Stimulated activated CD4-positive, alpha-beta T cell treated with anti-CD3 and anti-CD28 coated beads, Interleukin-15, amount 100 ng/mL, for 48 hours (primary cell): Measurements from ENCODE around the gene CELA2A.
A peak's percentile ranks its signal among the peaks of the same experiment; 100 is the strongest.
"Not testable (repeated sequence)": the region's sequence is repeated elsewhere in the genome, so short reads cannot be mapped to it uniquely, and the experiment has no call there.

ENCODE experiments used
- DNase-seq, 2 donors: peaks; one replicate each; pipeline ENCODE4 v3.0.0-alpha.2; 2020; ENCODE audit warnings: low read depth in 2 of 2

CELA2A gene

DNA sequence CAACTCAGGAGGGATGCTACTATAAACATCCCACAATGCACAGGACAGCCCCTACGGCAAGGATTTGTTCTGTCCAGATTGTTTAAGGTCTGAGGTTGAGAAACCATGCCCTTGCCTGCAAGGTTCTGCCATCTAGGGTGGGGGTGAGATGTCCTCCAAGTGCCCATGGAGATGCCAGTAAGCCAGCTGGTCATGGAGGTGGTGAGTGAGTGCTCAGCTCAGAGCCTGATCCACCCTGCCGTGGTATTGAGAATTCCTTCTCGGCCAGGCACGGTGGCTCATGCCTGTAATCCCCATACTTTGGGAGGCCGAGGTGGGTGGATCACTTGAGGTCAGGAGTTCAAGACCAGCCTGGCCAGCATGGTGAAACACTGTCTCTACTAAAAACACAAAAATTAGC lies 31.6 kb upstream of the CELA2A start:
- no peak for DNase-seq

DNA sequence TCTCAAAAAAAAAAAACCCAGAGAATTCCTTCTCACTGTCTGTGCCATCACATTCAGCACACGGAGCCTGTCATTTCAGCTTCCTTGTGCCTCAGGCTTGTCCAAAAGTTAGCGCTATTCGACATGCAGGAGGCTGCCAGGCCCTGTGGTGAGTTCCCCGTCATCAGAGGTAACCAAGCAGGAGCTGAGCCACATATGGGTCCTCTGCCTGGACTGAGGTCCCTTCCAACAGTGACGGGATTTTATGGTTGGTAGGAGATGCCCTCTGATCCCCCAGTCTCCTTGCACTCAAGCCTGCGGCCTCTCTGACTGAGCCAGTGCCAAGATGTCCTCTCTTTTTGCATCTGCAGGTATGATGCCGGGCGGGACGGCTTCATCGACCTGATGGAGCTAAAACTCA lies 31.0 kb upstream of the CELA2A start:
- DNase-seq, result no peak

DNA sequence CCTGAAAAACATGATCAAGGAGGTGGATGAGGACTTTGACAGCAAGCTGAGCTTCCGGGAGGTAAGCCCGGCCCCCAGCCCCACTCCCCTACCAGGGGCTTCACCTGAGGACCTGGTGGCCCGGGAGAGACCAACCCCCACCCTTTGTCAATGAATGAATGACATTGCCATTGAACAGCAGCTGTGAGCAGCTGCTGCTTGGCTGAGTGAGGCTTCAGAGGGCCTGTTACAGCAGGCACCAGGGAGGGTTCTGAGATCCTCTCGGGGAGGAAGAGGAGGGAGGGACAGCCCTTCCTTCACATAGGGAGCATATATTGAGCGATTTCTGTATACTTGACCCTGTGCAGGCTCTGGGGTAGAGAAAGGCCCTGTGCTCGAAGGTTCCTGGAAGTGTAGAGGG lies 30.6 kb upstream of the CELA2A start:
- DNase-seq, result no peak

DNA sequence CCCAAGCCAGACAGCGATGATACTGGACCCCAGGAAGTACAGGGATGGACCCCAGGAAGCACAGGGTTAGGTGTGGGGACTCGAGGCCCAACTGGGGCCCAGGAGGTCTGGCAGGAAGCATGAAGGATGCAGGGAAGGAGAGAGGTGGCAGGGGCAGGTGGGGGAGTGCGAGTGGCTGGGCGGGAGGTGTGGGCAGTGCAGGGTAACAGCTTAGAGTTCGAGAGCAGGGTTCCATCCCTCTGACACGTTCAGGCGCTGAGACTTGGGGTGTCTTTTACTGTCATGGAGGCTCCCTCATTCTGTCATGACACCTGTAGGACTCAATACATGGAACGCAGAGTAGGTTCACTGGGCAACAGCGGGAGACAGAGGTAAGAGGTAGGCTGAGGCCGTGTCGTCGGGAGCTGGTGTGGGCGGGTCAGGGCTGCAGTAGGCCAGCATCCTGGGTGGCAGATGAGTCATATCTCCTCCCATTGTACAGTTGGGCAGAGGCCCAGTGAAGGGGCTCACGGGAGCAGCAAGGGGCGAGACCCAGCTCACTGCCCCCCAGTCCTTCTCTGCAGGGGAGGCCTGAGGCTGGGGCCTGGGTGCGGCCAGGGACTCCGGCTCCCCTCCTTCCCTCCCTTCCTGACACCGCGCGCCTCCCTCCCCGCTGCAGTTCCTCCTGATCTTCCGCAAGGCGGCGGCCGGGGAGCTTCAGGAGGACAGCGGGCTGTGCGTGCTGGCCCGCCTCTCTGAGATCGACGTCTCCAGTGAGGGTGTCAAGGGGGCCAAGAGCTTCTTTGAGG lies 29.8 kb upstream of the CELA2A start:
- DNase-seq, result no peak

DNA sequence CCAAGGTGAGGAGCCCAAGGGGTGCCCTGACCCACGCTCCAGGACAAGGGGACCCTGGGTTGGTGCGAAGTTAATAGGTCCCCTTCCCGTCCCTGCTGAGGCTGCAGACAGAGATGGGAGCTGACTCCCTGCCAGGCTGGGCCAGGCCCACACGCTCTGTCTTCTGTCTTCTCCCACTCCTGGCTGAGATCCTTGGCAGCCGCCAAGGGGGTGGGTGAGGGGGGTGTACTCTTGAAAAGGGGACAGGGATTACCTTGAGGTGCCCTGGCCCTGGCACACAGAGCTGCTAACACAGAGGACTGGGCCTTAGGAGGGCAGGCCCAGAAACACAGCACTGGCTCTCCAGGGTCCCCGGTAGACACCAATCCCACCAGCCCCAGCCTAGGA lies 29.3 kb upstream of the CELA2A start:
- no peak for DNase-seq

DNA sequence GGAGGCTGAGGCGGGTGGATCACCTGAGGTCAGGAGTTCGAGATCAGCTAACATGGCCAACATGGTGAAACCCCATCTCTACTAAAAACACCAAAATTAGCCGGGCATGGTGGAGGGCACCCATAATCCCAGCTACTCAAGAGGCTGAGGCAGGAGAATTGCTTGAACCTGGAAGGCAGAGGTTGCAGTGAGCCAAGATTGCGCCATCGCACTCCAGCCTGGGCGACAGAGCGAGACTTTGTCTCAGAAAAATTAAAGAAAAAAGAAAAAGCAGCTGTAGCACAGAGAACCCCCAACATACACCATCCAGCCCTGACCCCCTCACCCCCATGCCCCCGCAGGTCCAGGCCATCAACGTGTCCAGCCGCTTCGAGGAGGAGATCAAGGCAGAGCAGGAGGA lies 28.3 kb upstream of the CELA2A start:
- not testable (repeated sequence) for DNase-seq

DNA sequence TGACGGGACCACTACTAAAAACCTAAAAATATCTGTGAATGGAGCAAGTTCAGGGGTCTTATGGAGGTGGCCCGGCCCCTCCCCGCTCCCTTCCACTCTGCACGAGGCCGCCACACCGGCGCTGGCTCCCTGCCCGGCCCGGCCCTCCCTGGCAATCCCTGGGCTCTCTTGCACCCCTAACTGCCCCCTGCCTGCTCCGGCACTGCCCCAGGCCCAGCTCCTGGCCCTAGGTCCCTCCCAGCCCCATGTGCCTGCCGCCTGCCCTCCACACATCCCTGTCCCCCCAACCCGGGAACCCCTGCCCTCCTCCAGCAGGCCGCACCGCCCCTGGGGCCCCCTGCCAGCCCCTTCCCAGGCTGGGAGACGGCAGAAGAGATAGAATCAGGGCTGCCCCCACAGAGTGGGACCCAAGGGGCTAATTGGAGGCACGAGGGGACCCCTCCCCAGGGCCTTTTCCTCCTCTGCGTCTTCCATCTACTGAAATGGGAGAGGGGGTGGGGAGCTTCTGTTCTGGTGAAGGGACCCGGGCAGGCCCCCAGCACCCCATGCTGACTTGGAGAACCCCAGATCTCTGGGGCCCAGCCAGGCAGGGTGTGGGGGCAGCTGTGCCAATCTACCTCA lies 27.6 kb upstream of the CELA2A start:
- DNase-seq, result no peak

DNA sequence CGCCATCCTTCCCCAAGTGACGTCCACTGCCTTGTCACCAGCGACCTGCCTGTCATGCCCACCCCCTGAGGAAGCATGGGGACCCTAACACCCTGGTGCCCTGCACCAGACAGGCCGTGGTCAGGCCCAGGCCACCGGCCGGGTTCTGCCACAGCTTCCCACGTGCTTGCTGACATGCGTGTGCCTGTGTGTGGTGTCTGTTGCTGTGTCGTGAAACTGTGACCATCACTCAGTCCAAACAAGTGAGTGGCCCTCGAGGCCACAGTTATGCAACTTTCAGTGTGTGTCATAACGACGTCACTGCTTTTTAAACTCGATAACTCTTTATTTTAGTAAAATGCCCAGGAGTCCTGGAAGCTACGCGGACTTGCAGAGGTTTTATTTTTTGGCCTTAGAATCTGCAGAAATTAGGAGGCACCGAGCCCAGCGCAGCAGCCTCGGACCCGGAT lies 26.8 kb upstream of the CELA2A start:
- no peak for DNase-seq

DNA sequence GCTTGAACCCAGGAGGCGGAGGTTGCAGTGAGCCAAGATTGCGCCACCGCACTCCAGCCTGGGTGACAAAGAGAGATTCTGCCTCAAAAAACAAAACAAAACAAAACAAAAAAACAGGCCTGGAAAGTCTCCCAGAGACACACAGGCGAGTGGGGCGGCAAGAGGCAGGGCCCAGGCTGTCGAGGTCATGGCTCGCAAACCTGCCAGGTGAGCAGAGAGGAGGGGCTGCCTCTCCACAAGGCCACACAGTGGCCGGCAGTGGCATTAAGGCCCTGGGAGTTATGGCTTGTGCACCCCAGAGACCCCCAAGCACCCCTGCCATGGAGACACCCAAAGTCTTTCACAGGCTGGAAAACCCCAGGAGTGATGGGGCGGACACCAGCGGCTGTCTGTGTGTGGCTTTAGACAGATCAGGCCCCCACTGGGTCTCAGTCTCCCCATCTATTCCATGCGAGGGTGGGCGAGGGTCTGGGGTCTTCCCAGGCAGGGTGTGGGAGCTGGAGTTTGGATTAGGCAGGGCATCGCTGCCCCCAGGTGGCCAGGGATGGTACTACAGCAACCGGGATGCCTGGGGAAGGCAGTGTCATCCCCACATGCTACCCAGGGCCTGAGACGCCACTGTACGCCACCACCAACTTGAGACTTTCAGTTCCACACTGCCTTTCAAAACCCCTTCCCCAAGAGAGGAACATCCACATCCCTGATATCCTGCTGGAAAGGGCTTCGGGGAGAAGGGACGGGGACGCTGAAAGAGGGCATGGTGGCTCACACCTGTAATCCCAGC lies 25.6 kb upstream of the CELA2A start:
- DNase-seq, result peak; percentile 38 to 58

DNA sequence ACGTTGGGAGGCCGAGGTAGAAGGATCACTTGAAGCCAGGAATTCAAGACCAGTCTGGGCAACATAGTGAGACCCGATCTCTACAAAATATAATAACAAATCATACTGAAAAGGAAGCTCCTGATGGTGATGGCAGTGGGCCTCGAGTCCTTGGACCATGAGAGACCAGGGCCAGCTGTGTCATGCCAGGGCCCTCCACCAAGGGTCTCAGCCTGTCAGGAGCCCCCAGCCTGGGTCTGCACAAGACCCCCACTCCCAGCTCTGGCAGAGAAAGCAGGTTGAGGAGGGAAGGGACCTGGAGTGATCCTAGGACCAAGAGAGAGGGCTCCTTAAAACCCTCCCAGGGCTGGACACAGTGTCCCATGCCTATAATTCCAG lies 25.0 kb upstream of the CELA2A start:
- no peak for DNase-seq

DNA sequence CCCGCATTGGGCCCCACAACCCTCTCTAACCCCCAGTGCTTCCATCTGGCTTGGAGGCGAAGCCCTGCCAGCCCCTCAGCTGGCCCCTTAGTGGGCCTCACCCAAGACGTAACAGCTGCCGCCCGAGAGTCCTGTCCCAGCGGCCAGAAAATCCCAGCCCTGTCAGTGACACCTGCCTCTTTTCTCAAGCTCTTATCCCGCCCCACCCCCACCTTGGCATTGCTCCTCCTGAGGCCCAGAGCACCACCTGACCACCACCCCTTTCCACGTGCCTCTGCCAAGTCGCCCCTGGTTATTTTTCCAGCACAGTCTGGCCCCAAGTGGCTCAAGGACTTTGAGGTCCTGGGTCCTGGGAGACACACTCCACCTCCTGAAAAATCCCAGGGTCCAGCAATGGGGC lies 24.2 kb upstream of the CELA2A start:
- DNase-seq, result no peak

DNA sequence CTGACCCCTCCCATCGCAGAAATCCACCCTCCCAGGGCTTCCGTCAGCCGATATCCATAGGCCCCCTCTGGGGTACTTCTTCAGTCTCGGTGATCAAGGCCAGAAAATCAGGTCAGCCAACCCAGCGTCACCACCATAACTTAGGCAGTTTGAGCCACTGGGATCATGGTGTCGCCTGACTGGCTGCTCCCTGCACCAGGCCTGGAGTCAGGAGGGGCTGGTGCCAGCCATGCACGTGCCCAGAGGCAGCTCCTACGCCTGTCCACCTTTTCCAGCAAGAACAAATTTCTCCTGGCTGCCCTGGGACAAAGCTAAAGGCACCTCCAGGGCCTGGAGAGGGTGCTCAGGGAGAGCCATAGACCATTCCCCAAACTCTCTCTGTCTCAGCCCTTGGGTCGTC lies 23.1 kb upstream of the CELA2A start:
- DNase-seq, result no peak

DNA sequence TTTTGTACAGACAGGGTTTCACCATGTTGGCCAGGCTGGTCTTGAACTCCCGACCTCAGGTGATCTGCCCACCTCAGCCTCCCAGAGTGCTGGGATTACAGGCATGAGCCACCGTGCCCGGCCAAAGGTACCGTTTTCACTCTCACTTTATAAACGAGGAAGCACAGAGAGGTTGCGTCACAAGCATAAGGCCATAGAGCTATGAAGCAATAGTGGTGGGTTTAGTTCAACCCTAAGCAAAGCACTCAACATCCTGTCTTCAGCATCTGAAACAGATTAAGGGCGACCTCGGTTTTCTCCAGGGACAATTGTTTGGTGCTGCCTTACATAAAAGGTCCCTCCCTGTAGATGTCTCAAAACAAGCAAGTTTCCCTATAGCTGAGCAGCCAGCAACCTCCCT lies 21.8 kb upstream of the CELA2A start:
- not testable (repeated sequence) for DNase-seq

DNA sequence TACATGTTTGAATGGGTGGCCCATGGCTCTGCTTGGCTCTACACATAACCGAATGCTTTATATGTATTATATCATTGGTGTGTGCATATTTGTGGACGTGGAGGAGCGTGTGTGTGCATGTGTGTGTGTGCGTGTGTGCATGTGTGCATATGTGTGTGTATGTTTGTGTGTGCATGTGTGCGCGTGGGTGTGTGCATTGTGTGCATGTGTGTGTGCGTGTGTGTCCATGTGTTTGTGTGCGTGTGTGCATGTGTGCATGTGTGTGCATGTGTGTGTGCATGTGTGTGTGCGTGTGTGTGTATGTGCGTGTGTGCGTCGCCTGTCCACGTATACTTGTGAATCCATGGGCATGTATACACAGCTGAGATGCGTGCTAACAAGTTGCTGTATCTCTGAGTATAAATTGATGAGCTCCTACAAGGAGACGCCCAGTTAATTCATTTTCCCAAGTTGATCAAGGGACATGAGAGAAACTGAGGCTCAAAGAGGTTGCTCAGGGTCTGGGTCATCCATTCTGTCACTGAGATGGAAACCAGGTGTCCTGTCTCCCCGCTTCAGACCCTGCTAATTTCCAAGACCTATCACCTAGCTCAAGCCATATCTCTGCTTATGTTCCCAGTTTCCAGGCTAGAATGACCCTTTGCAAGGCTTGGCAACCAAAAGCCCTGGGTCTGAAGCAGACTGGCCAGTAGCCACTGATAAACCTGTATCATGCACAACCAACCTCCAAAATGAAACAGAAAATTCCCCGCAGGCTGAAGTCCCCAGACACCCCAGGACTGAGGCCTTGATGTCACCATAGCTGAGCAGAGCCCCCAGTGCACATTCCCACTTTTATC lies 21.1 kb upstream of the CELA2A start:
- DNase-seq, result no peak

DNA sequence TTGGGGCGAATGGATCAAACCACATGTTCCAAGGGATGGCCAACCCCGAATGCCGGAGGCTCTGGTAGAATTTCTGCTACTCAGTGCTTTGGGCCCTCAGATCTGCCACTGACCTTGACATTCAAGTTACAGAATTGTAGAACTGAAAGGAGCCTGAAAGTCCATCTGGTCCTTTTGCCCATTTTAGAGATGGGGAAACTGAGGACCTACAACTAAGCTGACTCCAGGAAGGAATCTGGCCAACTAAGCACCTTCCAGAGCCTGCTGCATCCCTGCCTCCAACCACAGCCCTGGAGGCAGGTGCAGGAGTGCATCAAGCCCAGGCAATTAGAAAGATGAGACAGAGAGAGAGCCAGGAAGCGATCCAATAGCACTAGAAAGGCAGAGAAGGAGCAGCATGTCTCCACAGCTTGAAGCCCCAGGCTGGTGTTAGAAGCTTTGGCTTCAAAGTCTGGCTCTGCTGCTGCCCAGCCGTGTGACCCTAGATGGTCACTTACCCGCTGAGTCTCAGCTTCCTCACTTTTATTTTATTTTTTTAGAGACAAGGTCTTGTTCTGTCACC lies 19.6 kb upstream of the CELA2A start:
- DNase-seq, result no peak

DNA sequence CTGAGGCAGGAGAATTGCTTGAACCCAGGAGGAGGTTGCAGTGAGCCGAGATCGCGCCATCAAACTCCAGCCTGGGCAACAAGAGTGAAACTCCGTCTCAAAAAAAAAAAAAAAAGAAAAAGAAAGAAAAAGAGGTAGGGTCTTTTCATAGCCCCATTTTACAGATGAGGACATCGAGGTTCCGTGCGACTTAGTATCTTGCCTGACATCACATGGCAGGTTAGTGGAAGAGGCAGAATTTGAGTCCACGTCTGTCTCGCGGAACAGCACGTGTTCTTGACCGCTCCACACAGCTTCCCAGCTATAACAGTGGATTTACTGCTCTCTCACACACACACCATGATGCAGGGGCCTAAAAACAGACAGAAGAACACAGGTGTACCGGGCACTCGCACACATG lies 17.2 kb upstream of the CELA2A start:
- no peak for DNase-seq

DNA sequence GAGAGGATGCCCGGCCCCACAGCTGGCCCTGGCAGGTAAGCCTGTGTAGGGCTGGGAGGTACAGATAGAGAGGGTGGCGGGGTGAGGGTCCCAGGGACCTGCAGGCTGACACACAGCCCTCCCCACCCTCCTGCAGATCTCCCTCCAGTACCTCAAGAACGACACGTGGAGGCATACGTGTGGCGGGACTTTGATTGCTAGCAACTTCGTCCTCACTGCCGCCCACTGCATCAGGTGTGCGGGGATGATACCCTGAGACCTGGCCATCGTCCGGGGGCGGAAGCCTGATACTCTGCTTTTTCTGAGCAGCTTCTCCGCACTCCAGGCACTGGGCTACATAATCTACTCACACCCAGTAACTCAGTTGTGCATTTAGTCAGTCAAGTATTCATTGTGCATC lies 16.2 kb upstream of the CELA2A start:
- DNase-seq, result no peak

DNA sequence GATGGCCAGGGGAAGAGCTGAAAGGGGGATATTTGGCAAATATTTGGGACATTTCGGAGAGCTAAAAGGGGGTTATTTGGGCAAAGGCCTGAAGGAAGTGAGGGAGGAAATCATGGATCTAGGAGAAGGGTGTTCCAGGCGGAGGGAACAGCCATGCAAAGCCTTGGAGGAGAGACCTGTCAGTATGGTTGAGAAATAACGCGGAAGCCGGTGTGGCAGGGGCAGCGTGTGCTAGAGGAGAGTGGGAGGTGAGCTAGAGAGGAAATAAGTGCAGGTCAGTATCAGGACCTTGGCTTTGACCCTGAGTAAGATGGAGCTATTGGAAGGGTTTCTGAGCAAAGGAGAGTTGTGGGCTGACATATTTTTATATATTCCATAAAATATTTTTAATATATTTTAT lies 15.3 kb upstream of the CELA2A start:
- no peak for DNase-seq

DNA sequence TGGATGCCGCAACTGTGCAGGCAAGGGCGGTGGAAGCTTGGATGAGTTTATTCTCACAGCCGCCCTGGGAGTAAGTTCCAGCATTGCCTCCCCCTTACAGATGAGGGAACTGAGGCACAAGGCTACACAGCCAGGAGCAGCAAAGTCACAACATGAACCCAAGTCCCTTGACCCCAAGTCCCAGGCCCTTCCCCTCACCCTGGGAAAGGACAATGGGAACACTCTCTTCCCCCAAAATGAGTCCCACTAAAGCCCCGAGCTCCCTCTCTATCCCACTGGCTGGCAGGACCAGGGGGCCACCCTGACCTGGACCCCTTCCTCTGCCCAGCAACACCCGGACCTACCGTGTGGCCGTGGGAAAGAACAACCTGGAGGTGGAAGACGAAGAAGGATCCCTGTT lies 14.4 kb upstream of the CELA2A start:
- DNase-seq, result no peak

DNA sequence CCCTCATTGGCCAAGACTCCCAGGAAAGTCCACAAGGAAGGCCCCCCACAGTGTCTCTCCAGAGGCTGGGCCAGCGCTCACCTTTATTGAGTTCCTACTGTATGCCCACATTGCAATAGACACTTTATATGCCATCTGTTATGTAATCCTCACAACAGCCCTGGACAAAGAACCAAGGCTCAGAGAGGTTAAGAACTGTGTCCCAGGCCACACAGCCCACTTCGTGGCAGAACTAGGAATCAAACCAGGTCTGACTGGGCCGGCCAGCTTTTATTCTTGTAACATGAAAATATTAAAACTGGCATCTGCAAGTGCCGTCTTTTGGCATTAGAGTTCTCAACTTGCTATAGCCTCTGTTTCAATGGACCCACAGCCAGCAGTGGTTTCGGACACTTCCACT lies 13.8 kb upstream of the CELA2A start:
- DNase-seq, result no peak

DNA sequence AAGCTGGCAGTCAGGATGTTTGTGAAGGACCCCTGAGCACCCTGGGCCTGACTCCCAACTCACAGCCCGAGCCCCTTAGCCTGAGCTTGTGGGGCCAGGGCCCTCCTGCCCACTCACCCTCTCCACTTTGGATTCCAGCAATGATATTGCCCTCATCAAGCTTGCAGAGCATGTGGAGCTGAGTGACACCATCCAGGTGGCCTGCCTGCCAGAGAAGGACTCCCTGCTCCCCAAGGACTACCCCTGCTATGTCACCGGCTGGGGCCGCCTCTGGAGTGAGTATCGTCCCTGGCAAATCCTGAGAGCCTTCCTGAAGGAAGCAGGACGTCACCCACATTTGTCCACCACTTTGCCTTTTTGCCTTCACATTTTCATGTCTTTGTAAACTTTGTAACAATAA lies 13.3 kb upstream of the CELA2A start:
- no peak for DNase-seq
